Measurements from ENCODE around the gene TRIM62. TPM values are rescaled to one million over a fixed set of nuclear protein-coding genes. Genes with fewer than 3 reads are reported as not detected.

The TRIM62 gene
- total RNA-seq, 1 donor, result 3.9 TPM

DNA sequence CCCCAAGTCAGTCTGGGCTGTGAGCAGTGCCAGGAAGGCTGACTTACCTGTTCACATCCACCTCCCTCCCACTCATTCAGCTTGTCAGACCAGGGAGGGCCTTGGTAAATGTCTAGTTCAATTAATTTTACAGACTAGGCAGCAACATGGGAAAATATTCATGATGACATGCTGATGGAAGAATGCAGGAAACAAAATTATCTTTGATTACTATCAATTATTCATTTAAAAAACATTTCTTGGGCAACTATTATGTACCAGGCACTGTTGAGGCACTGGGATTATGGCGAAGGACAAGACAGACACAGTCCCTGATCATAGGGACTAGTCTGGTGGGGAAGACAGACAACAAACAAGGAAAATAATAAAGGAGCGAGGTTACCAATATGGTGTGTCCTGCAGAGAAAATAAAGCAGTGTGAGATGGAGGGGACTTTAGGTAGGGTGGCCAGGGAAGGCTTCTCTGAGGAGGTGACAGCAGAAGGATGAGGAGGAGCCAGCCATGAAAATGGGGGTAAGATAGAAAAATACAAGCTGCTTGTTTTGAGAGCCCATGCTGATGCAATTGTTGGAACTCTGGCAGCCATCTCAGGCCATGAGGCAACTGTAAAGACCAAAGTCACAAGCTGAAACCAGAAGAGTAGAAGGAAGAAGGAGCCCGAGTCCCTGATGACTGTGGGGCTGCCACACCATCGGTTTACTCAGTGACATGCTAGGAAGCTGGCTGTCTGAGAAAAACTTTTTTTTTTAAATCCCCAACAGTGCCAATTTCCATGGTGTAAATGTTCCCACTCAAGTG lies 14.0 kb downstream of the TRIM62 start:
- no peak overlapping the region for H3K4me3 ChIP-seq (ENCODE audit: low read depth, low read length)
- TF ChIP-seq CTCF (IDR thresholded peaks at IDR 0.05; ENCODE audit: insufficient read depth, low read depth, low read length), result no peak
- no peak for DNase-seq (ENCODE audit: low read depth)

DNA sequence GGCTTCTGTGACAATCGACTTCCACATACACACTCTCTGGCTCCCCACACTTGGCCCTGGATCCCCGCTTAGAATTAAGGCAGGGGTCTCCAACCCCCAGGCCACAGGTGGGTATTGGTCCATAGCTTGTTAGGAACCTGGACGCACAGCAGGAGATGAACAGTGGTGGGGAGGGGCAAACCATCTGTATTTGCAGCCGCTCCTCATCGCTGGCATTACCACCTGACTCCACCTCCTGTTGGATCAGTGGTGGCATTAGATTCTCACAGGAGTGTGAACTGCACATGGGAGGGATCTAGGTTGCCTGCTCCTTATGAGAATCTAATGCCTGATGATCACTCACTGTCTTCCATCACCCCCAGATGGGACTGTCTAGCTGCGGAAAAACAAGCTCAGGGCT lies 16.0 kb downstream of the TRIM62 start:
- H3K4me3 ChIP-seq (ENCODE audit: low read depth, low read length), result no peak overlapping the region
- TF ChIP-seq CTCF (IDR thresholded peaks at IDR 0.05; ENCODE audit: insufficient read depth, low read depth, low read length), result no peak
- DNase-seq (ENCODE audit: low read depth), result no peak

GRCh38 chr1:33165209-33165608 lies 16.6 kb downstream of the TRIM62 start:
- DNase-seq (ENCODE audit: low read depth), result no peak
- no peak for TF ChIP-seq CTCF (IDR thresholded peaks at IDR 0.05; ENCODE audit: insufficient read depth, low read depth, low read length)
- H3K4me3 ChIP-seq (ENCODE audit: low read depth, low read length), result no peak overlapping the region

GRCh38 chr1:33163621-33164519 lies 18.0 kb downstream of the TRIM62 start:
- DNase-seq (ENCODE audit: low read depth), result peak; percentile 28
- TF ChIP-seq CTCF (IDR thresholded peaks at IDR 0.05; ENCODE audit: insufficient read depth, low read depth, low read length), result no peak
- no peak overlapping the region for H3K4me3 ChIP-seq (ENCODE audit: low read depth, low read length)

DNA sequence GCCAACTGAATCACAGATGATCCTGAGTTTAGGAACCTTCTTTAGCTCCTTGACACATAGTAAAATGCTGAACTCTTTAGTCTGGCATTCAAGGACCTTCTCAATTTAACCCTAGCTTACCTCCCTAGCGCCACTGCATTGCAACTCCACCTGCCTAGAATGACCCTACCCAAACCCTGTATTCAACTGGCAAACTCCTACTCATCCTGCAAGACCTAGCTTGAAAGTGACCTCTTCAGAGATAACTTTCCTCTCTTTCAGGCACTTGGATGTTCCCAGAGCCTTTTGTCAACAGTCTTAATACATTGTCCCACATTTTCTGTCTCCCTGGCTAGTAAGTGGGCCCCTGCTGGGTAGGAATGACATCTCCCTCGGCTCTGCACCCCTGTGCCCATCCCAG lies 19.7 kb downstream of the TRIM62 start:
- H3K4me3 ChIP-seq (ENCODE audit: low read depth, low read length), result no peak overlapping the region
- no peak for TF ChIP-seq CTCF (IDR thresholded peaks at IDR 0.05; ENCODE audit: insufficient read depth, low read depth, low read length)
- no peak for DNase-seq (ENCODE audit: low read depth)

GRCh38 chr1:33161061-33161681 lies 20.7 kb downstream of the TRIM62 start:
- no peak for TF ChIP-seq CTCF (IDR thresholded peaks at IDR 0.05; ENCODE audit: insufficient read depth, low read depth, low read length)
- DNase-seq (ENCODE audit: low read depth), result no peak
- no peak overlapping the region for H3K4me3 ChIP-seq (ENCODE audit: low read depth, low read length)

Measured in fibroblast of villous mesenchyme (primary cell).